Activated CD8-positive, alpha-beta memory T cell treated with anti-CD3 and anti-CD28 coated beads for 36 hours (primary cell): ENCODE data around the gene CDH22. TPM values are rescaled to one million over a fixed set of nuclear protein-coding genes. Genes with fewer than 3 reads are reported as not detected.

Experiments
- CTCF ChIA-PET: fragments of 350-600 bp; sonication (Branson Sonifier 250); formaldehyde crosslinking; loops from one replicate; lab custom pipeline; 2021; ENCODE audit warnings: antibody characterized with exemption; lab: Charles Lee
- POLR2A ChIA-PET: fragments of 350-600 bp; sonication (Branson Sonifier 250); formaldehyde crosslinking; loops from one replicate; lab custom pipeline; 2021; ENCODE audit warnings: antibody characterized with exemption; lab: Charles Lee
- total RNA-seq, 2 experiments: library from RNA; stranded (reverse); gene quantifications; one replicate each; pipeline ENCODE4 v1.2.3, GENCODE V29; 2021

CDH22 gene
- total RNA-seq, 2 experiments from 2014 or later, result not detected

DNA sequence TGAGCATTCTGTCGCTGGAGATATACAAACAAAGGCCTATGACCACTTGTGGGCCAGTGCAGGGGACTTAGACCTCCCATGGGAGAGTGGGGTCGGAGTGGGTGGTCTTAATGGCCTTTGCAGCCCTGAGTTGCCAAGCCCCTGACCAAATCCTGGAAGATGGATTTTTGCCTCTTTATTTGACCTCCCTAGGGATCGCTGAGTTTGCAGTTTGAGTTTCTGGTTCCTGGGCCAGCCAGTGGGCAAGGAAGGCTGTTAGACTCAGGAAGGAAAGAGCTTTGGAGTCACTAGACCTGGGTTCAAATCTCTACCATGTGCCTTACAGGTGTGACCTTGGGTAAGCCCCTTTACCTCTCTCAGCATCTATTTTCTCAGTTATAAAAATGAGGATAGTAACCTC is 96.0 kb downstream of the CDH22 start:
- POLR2A ChIA-PET, result no interaction called here
- CTCF ChIA-PET, result interaction anchor here (1.5 kb wide), 1 partner anchor 75 kb away, joined by 3 read pairs; no protein-coding TSS in a partner anchor

DNA sequence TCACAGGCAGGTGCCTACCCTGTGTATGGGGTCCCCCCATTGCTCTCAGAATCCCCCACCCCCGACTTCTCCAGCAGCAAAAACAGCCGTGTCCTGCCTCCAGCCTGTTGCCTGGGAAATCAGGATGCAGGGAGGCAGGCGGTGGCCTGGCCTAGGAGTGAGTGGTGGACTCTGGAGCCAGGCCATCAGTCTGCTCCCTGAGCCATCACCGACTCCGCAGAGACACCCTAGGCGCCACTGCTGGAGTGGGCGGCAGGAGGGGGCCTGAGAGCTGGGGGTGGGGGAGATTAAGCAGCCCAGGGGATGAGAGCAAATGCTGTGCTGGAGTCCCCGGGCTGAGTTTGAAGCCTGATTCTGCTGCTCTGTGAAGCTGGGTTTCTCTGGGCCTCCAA is 97.0 kb downstream of the CDH22 start:
- CTCF ChIA-PET, result interaction anchor here (1.5 kb wide), 1 partner anchor 76 kb away, joined by 3 read pairs; no protein-coding TSS in a partner anchor
- POLR2A ChIA-PET, result no interaction called here

DNA sequence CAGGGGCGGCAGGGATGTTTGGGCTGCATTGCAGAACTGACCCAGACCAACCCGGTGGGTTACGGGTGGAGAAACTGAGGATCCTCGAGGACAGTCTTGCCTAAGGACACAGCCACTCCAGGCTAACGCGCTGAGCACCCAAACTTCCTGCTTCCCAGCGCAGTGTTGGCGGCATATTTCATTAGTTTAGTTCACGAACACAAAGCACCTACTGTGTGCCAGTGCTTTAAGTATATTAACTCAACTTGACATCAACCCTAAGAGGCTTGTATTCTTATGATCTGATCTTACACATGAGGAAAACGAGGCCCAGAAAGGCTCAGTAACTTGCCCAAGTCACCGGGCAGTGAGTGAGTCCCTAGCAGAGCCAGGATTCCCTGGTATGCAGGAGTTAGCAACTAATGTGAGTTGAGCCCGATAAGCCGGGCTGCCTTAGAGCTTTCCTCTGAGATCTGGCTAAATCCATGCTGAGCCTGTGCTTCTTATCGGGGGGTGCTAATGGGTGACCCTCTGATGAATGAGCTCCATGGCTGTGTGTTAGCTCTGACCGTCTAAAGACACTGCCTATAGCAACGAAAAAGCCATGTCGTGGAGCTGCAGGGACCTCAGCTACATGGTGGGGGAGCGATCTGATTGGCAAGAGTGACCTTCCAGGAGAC is 97.5 kb downstream of the CDH22 start:
- ChIA-PET POLR2A (no interaction called here), CTCF (no interaction called here)

DNA sequence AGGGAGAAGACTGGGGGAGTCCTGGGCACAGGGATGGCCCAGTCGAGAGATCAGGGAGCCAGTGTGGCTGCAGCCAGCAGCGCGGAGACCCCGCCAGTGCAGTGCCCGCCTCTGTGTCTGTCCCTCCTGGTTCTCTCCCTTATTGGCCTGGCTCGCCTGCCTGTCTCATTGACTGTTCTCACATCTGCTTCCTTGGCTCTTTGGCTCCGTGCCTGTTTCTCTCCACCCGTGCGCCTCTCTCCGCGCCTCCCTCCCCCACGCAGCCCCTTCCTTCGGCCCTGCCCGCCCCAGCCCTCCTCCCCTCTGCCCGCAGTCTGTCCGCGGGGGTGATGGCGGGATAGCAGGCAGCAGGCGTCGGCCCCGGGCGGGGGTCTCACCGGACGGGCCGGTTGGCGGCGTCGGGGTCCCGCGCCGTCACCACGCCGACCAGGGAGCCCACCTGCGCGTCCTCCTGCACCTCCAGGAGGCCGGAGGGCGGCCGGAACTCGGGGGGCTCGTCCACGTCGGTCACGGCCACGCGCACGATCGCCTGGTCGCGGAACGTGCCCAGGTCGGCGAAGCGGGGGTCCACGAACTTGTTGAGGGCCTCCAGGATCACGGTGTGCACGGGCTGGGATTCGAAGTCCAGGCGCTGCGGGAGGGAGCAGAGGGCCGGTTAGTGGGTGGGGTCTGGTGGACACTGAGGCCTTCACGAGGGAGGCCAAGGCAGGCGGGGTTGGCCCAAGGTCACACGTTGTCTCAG is 98.2 kb downstream of the CDH22 start:
- POLR2A ChIA-PET, result no interaction called here
- CTCF ChIA-PET, result no interaction called here

DNA sequence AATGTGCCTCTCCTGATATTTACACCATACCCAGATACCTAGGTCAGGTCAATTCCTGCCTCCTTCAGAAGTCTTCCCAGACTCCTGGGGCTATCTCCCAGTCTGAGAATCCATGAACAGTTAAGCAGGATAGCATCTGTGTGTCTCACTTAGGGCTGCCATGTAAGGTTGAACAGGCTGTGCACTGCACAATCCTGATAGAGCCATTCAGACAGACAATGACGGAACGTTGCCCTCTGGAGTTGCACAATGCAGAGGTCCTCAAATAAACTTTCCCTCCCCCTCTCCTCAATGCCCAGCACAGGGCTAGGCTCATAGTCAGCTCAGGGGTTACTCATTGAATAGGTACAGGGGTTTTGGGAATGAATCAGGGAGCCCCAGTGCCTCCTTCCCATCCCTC is 100.5 kb downstream of the CDH22 start:
- CTCF ChIA-PET, result no interaction called here
- POLR2A ChIA-PET, result no interaction called here

DNA sequence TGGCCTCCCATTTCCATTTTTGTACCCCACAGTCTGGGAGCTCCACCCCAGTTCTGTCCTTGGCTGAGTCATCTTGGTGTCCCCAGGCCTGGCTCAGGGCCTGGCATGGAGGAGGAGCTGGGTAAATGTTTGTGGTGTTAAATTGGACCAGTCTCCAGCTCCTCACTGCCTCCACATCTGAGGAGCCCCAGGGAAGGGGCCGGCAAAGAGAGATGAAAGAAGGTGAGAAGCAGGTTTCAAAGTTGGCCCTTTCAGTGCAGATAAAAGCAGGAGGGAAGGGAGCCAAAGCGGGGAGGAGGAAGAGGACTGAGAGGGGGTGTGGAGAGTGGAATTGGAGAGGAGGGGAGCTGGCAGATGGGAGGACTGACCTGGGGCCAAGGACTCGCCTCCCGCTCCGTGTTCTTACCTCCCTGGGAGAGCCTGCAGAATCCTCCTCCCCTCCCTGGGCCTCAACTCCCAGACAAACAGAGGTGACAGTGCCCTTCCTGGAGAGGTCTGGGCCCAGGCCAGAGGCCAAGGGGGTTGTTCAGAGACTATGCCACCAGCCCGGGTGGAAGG is 101.2 kb downstream of the CDH22 start:
- CTCF ChIA-PET, result no interaction called here
- POLR2A ChIA-PET, result no interaction called here

DNA sequence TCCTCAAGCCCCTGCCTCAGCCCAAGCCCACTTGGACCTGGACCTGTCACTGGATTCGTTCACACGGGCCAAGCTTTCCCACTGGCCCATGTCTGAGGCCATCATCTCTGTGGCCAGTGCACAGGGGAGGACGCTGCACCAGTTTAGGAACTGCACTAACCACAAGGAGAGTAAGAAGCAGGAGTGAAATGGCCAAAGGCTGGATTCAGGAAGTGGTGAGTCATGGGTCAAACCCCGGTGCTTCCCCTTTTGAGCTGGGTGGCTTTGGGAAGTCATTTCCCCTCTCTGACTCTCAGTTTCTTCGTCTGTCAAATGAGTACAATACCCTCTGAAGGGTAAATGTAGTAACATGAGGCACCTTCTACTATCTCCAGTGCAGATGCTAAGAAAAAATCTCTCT is 102.3 kb downstream of the CDH22 start:
- POLR2A ChIA-PET, result interaction anchor here (0.6 kb wide), 1 partner anchor 123 kb away, joined by 3 read pairs; no protein-coding TSS in a partner anchor
- CTCF ChIA-PET, result no interaction called here

DNA sequence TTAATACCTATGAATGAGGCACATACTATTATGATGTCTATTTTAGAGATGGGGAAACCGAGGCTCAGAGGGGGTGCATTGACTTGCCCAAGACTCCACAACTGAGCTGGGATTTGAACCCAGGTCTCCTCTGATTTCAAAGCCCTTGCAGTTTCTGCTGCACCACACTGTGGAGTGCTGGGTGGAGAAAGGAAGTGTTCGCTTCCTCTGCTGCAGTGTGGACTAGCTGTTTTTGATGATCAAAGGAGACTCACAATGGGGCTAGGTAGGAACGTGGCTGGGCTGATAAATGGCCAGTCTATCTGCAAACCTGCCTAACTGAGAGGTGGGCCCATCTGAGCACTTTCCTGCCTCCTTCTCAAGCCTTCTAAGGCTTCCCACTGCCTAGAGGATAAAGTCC is 102.9 kb downstream of the CDH22 start:
- ChIA-PET CTCF (no interaction called here), POLR2A (no interaction called here)

DNA sequence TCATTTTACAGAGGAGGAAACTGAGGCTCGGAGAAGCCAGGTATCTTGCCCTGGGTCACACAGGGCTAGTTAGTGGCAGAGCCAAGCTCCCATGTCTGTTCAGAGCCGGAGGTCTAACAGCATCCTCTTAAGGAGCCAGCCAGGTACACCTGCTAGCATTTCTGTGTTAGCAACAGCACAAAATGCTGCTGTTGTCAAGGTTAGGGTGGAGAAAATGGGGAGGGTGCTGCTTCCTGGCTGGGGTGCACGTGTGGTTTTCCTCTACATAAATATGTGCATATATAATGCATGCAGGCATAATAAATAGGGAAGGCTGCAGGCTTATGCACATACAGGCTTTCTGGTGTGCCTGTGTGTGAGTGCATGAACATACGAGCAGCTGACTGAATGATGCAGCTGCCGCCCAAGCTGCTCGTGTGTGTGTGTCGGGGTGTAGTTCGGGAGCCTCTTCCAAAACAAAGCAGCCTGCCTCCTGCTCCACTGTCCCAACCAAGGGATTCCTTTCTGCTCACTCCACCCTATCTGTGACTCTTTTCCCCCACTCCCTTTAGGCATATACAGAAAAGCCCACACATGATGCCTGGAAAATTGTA is 103.6 kb downstream of the CDH22 start:
- CTCF ChIA-PET, result no interaction called here
- POLR2A ChIA-PET, result no interaction called here

DNA sequence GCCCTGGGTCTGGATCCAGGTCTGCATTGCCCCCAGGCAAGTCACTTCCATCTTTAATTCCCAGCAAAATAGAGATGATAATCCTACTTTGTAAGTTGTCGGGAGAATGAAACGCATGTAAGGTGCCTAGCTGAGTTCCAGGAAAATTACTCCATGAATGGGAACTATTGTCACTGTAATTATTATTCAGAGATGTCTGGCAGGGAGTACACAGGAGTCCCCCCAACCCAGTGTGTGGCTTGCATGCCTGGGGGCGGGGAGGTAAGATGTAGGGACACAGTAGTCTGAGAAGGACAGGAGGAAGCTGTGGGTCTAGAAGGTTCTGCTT is 104.8 kb downstream of the CDH22 start:
- CTCF ChIA-PET, result no interaction called here
- POLR2A ChIA-PET, result no interaction called here

DNA sequence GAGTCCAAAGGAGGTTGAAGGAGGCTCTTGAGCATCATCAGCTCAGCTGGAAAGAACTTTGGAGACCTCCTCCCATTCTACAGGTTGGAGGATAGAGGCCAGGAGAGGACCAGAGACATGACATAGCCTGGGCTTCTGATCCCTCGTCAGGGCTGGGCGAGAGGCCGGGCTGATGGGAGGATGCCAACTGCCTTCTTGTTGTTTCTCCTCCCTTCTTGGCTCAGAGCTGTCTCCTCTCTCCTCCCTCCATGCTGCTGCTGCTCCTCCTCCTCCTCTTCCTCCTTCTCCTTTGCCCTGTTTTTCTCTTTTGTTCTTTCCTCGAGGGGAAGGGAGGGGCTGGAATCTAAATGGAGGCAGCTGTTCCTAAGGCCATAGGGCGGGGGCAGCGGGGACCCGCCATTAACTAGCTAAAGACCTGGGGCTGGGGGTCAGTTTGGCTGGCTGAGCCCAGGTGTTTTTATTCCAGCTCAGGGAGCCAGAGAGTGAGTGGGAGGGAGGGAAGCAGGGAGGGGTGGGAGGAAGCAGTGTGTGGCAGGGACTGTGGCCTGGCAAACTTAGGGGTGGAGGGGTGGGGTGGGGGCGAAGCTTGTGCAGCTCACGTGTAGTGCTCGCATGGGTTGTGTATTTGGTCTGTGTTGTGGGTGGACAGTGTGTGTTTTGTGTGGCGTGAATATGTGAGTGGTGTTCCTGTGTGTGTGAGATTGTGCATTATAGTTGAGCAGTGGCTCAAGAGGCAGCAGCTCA is 105.4 kb downstream of the CDH22 start:
- ChIA-PET CTCF (no interaction called here), POLR2A (no interaction called here)

DNA sequence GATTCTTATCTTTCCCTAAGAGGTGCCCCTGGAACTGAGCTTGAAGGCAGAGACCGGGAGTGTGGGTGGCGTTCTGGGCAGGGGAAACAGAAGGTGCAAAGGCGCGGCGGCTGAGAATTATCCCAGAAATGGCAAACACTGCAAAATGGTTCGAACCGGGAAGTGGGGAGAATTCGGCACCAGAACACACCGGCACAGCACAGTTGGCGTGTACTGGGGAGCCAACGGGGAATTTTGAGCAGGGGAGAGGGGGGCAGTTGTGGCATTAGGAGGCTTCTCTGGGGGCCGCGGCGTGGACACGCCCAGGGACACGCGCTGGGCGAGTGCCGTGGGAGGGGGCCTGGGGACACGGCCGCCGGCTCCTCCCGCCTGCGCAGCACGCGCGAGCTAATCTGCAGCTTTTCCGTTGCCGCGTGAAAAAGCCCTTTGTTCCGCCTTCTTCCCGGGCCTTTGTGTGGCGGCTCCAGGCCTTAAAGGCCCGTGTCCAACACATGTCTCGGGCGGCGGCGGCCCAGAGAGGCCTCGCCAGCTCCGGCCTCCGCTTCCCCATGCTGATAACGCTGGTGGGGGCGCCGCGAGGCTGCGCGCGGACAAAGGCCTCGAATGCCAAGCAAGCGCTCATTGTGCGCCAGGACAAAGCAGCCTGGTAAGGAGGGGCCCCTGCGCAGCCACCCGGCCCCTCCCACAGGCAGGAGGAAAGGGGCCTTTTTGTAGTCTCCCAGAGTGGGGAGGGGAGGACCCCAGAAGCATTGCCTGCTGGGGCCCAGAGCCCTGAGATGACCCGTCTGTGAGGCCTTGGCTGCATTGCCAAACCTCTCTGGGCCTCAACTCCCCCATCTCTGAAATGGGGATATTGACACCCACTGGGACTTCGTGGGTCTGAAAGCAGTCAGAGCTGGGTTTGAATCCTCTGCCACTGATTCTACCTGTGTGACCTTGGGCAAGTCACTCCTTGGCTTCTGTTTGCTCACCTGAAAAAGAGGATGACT is 107.4 kb downstream of the CDH22 start:
- ChIA-PET POLR2A (no interaction called here), CTCF (no interaction called here)

DNA sequence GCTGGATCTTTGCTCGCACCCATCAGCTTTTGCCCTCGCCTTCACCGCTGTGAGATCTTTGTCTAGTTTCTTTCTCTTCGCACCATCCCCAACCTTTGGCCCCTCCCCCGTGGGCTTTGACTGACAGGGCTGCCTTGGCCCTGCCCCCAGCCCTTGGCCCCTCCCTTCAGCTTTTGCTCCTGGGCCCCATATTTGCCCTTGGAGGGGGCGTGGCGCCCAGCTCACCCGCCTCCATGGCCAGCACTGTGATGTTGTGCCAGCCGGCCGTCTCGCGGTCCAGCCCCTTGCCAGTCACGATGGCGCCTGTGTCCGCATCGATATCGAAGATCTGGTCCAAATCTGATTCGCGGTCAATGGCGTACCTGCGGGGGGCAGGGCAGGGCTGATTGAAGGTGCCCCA is 109.1 kb downstream of the CDH22 start:
- POLR2A ChIA-PET, result no interaction called here
- CTCF ChIA-PET, result interaction anchor here (1.0 kb wide), 1 partner anchor 186 kb away, joined by 3 read pairs; no protein-coding TSS in a partner anchor

DNA sequence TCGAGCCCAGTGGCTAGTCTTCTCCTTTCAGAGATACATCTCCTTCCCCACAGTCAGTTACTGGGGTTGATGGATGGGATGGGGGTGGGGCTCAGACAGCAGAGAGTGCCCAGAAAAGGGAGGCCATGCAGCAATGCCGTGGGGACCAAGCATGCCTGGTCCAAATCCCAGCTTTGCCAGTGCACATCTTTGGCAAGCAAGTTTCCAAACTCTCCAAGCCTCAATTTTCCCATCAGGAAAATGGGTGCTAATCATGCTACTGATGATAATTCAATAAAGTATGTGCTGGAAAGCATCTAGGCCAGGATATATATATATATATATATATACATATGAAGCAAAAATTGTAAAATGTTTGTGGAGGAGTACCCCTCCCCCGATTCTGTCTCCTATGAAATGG is 111.3 kb downstream of the CDH22 start:
- POLR2A ChIA-PET, result no interaction called here
- CTCF ChIA-PET, result interaction anchor here (0.5 kb wide), 1 partner anchor 69 kb away, joined by 3 read pairs; no protein-coding TSS in a partner anchor

DNA sequence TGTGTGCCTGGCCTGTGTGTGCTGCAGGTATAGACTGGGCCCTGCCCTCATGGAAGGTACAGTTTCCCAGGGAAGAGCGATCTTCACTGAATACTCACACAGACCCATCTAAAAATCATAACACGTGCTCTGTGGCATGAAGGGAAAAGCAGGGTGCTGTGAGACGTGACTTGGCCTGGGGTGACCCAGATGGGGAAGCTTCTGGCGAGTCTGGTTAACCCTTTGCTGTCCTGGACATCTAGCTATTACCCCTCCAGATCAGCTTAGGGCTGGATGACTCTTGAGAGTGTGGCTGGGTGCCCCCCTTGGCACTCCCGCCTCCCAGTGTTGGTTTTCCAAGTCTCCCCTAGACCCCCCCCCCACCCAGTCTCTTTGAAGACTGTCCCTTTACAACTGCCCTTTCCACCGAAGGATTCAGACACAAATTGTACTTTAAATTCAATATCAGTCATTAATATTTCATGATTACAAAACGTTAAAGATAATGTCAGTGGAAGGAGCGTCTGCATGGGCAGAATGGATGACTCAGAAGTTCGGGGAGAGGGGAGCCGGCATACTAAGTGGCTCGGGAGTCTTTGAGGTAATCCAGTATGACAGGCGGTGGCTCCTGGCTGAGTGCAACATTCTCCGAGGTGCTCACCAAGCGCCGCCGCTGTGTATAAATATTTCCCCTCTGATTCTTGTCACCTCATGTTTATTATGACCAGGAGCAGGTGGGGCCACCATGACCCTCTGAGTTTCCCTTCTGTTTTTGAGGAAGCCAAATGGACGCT is 112.8 kb downstream of the CDH22 start:
- CTCF ChIA-PET, result no interaction called here
- POLR2A ChIA-PET, result no interaction called here

DNA sequence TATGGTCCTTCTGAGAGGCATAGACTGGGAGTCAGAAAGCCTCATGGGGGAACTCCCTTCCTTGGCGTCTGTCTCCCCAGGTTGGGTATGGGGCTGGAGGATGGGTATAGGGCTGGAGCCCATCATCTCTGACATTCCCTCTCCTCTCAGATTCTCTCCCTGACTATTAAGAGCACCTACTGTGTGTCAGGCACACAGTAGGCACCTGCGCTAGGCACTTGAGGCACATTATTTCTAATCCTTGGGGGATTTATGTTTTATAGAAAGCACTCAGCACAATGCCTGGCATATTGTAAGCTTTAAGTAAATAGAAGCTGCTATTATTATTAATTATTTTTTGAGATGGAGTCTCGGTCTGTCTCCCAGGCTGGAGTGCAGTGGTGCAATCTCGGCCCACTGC is 113.9 kb downstream of the CDH22 start:
- POLR2A ChIA-PET, result no interaction called here
- CTCF ChIA-PET, result no interaction called here

DNA sequence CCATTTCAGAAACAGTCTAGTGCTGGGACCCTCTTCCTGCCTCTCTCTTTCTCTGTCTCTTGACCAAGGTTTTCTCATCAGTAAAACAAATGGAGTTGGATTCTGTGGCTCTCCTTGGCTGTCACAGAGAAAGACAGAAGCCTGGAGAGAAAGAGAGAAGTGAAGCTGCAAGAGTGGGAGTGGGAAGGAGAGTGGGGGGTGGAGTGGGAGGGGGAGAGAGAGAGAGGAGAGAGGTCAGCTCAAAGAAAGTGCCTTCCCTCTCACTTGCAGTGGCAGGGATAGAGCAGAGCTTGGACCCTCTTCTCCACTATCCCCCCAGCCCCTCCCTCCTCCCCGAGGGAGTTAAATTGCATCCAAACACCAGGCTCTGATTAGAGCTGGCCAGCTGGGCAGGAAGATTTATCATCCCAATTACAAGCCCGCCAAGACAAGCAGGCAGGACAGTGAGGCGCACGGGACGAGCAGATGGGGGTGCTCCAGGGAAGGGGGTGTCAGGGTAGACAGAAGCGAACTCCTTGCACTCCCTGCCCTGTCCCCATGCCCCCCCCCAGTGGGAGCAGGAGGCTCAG is 115.8 kb downstream of the CDH22 start:
- CTCF ChIA-PET, result no interaction called here
- POLR2A ChIA-PET, result no interaction called here

DNA sequence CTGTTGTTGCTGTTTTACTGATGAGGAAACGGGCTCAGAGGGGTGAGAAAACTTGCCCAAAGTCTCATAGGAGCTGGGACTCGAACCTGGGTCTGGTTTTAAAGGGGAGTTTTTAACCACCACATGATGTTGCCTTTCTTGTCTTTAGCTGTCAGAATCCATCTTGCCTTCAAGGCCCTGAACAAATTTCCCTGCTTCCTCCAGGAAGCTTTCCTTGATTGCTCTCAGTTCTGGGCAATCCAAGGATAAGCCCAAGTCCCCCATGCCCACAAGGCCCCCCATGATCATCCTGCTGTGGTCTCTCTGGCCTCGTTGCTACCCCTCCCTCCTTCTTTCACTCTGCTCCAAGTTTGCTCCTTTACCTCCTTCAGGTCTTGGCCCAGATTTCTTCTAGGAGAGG is 116.7 kb downstream of the CDH22 start:
- POLR2A ChIA-PET, result no interaction called here
- CTCF ChIA-PET, result no interaction called here
